ENCODE results near the gene ADK. TPM values are rescaled to one million over a fixed set of nuclear protein-coding genes. Genes with fewer than 3 reads are reported as not detected.

Gene ADK
- total RNA-seq, 1 experiment from 2014 or later: 159 TPM

GRCh38 chr10:74246495-74246894, 95.5 kb downstream of the ADK start:
- BruUV-seq (replicated peaks): no TSS peak
- no peak for TF ChIP-seq EZH2 (IDR thresholded peaks at IDR 0.05; ENCODE audit: low read depth)
- no peak for TF ChIP-seq CTCF (conservative IDR thresholded peaks at IDR 0.05)
- H3K4me2 ChIP-seq: no peak overlapping the region
- intact Hi-C loops (cut with micrococcal nuclease; ENCODE audit: unreplicated experiment): loop anchor here (1.0 kb wide), 1 partner anchor 776 kb away; no protein-coding TSS in a partner anchor
- H4K20me1 ChIP-seq (ENCODE audit: insufficient read depth): peaks cover 21% of the 10 kb centered on the region; the same call in 1 of the 2 replicates
- no peak overlapping the region for H3K27ac ChIP-seq
- H3K27me3 ChIP-seq (ENCODE audit: insufficient read depth, low read depth): no peaks in the 10 kb centered on the region
- ChIA-PET CTCF (no interaction called here), POLR2A (ENCODE audit: unreplicated experiment) (no interaction called here)
- no peak overlapping the region for H2AFZ ChIP-seq
- no peak overlapping the region for H3K4me3 ChIP-seq
- H3K36me3 ChIP-seq (ENCODE audit: low read depth): peaks cover 4% of the 10 kb centered on the region; the same call in 1 of the 2 replicates
- peaks cover 6% of the 10 kb centered on the region for H3K79me2 ChIP-seq (ENCODE audit: low read depth)
- H3K9me2 ChIP-seq (ENCODE audit: insufficient read depth): no peaks in the 10 kb centered on the region
- H3K4me1 ChIP-seq (replicated peaks; ENCODE audit: insufficient read depth): no peaks in the 10 kb centered on the region
- no peak for DNase-seq
- peaks cover 10% of the 10 kb centered on the region; the same call in 1 of the 2 replicates for H3F3A ChIP-seq (ENCODE audit: insufficient read depth, low read depth)
- H3K9me3 ChIP-seq (ENCODE audit: insufficient read depth, low read depth): no peaks in the 10 kb centered on the region

- BruUV-seq (replicated peaks): no TSS peak
- no peaks in the 10 kb centered on the region; the same call in 1 of the 2 replicates for H3F3A ChIP-seq (ENCODE audit: insufficient read depth, low read depth)
- peaks cover 6% of the 10 kb centered on the region for H3K79me2 ChIP-seq (ENCODE audit: low read depth)
- H3K9me3 ChIP-seq (ENCODE audit: insufficient read depth, low read depth): no peaks in the 10 kb centered on the region
- POLR2A ChIA-PET (ENCODE audit: unreplicated experiment): no interaction called here
- H3K27ac ChIP-seq: no peak overlapping the region
- H3K27me3 ChIP-seq (ENCODE audit: insufficient read depth, low read depth): no peaks in the 10 kb centered on the region
- TF ChIP-seq CTCF (conservative IDR thresholded peaks at IDR 0.05) (no peak), EZH2 (IDR thresholded peaks at IDR 0.05; ENCODE audit: low read depth) (no peak)
- H3K4me1 ChIP-seq (replicated peaks; ENCODE audit: insufficient read depth): peaks cover 11% of the 10 kb centered on the region
- CTCF ChIA-PET: no interaction called here
- no peak for DNase-seq
- H4K20me1 ChIP-seq (ENCODE audit: insufficient read depth): peaks cover 14% of the 10 kb centered on the region; the same call in 1 of the 2 replicates
- no peaks in the 10 kb centered on the region for H3K9me2 ChIP-seq (ENCODE audit: insufficient read depth)
- no peak overlapping the region for H3K4me3 ChIP-seq
- H3K4me2 ChIP-seq: no peak overlapping the region
- H3K36me3 ChIP-seq (ENCODE audit: low read depth): peaks cover 4% of the 10 kb centered on the region; the same call in 1 of the 2 replicates
- intact Hi-C loops (cut with micrococcal nuclease; ENCODE audit: unreplicated experiment): no loop called here
- no peak overlapping the region for H2AFZ ChIP-seq
Measured at GRCh38 chr10:74249865-74250264, 98.8 kb downstream of the ADK start.

- no TSS peak for BruUV-seq (replicated peaks)
- CTCF ChIA-PET: no interaction called here
- 0 out of 2 replicates have a peak, but pooled peaks cover 7% of the 10 kb centered on the region for H4K20me1 ChIP-seq (ENCODE audit: insufficient read depth)
Measured at GRCh38 chr10:74255214-74255613, 104.2 kb downstream of the ADK start.

More at GRCh38 chr10:74255214-74255613, 104.2 kb downstream of the ADK start:
- Histone ChIP-seq H3K36me3 (ENCODE audit: low read depth) (no peaks in the 10 kb centered on the region), H3K79me2 (ENCODE audit: low read depth) (peaks cover 19% of the 10 kb centered on the region; the same call in 1 of the 2 replicates), H3K9me3 (ENCODE audit: insufficient read depth, low read depth) (no peaks in the 10 kb centered on the region), H3K27me3 (ENCODE audit: insufficient read depth, low read depth) (no peaks in the 10 kb centered on the region), H3K9me2 (ENCODE audit: insufficient read depth) (no peaks in the 10 kb centered on the region), H3K4me3 (no peak overlapping the region), H3F3A (ENCODE audit: insufficient read depth, low read depth) (peaks cover 18% of the 10 kb centered on the region), H2AFZ (no peak overlapping the region), H3K4me1 (replicated peaks; ENCODE audit: insufficient read depth) (peaks cover 24% of the 10 kb centered on the region), H3K4me2 (peak overlapping the region; percentile 47), H3K27ac (peak overlapping the region; percentile 29)
- TF ChIP-seq CTCF (conservative IDR thresholded peaks at IDR 0.05): no peak
- no peak for TF ChIP-seq EZH2 (IDR thresholded peaks at IDR 0.05; ENCODE audit: low read depth)
- POLR2A ChIA-PET (ENCODE audit: unreplicated experiment): no interaction called here
- intact Hi-C loops (cut with micrococcal nuclease; ENCODE audit: unreplicated experiment): no loop called here
- DNase-seq: peak in 1 of 2 experiments; percentile 51
